Left kidney (tissue), 2 donors: ENCODE data around the gene TARS3. TPM values are rescaled to one million over a fixed set of nuclear protein-coding genes. Genes with fewer than 3 reads are reported as not detected.

ENCODE experiments used
- DNase-seq: peaks from one replicate; pipeline ENCODE4 v3.0.0-alpha.2; 2013
- polyA plus RNA-seq: library from polyadenylated mRNA; unstranded; fragments of 120-200 nt; gene quantifications from one replicate; pipeline ENCODE4 v1.2.1, GENCODE V29; 2013; ENCODE audit not compliant: insufficient read length

TARS3 gene
- polyA plus RNA-seq, 1 donor = 24.3 TPM

DNA sequence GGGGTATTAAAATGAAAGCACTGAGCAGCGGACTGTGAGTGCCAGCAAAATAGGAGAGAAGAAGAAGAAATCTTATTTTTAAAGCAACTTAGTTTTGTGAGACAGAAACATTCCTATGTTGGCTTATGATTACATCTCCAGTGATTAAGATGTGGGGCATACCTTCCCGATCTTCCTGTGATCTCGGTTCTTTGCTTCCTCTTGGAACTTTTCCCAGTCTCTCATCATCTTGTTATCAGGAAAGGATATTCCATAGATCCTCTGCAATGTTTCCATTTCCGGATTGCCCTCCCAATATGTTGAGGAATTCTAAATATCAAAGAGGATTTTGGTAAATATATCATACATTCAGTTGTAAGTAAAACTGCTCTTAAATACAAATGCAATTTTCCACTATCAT, 22.2 kb downstream of the TARS3 start:
- DNase-seq = no peak

DNA sequence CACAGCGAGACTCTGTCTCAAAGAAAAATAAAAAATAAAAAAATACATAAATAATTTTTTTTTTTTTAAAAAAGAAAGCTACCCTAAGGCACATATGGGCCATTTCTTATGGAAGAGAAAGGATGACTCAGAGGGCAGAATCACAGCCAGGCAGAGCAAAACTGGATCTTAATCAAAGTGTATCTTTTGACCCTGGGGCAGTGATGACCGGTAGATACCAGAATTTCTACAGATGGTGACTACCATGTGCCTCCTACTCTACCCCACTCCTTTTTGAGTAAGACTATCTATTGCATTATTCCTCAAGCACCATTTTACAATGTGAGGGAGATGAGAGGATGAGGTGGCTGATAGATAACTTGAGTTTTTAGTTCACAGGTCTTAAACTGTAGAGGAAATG, 26.0 kb downstream of the TARS3 start:
- no peak for DNase-seq

DNA sequence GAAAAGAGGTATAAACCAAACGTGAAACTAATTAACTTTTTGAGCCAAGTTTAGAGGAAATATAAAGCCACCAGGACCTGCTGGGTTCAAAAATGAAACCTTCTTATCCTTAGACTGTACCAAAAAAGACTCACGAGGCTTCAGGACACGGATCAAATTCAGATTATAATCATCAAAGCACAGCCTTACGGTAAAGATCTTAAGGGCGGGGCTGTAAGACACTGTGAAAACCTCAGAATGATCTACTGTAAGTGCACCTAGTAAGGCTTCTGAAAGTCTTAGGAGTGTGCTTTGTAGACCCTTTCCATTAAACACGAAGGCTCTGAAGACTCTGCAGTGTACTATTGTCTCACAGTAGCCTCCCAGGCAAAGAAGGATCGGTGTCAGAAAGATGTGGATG, 26.8 kb downstream of the TARS3 start:
- DNase-seq = no peak

DNA sequence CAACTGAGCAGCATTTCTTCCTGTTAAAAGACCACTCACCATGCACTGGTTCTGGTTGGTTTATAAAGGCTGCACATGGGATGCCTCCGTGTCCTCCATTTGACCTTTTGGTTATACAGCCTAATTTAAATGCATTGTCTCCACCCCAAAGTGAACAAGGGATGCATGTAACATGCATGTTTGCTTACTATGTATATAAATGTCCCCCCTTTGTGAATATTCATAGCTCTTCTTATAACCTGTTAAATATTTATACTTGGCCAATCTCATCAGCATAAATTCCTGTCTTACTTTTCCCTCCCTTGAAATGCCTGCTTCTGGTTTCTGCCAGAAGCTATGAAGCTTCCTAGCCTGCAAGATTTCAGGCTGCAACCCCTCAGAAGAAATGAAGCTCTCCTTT, 27.4 kb downstream of the TARS3 start:
- no peak for DNase-seq

DNA sequence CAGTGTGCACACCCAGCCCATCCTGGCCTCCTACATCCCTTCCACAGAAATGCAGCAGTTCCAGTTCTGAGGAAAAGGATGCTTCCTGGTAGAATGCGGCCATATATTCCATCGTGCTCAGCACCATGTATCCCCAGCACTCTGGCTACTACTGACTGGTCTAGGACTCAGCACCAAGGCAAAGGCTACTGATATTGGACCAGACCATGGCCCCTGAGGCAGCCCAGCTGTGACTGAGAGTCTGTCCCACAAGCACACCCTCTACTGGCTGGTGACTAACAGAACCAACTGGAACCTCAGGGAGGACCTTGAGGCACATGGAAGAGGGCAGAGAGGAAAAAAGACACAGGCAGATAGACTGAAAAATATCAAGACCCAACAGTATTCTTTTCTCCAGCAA, 30.0 kb downstream of the TARS3 start:
- DNase-seq = no peak

DNA sequence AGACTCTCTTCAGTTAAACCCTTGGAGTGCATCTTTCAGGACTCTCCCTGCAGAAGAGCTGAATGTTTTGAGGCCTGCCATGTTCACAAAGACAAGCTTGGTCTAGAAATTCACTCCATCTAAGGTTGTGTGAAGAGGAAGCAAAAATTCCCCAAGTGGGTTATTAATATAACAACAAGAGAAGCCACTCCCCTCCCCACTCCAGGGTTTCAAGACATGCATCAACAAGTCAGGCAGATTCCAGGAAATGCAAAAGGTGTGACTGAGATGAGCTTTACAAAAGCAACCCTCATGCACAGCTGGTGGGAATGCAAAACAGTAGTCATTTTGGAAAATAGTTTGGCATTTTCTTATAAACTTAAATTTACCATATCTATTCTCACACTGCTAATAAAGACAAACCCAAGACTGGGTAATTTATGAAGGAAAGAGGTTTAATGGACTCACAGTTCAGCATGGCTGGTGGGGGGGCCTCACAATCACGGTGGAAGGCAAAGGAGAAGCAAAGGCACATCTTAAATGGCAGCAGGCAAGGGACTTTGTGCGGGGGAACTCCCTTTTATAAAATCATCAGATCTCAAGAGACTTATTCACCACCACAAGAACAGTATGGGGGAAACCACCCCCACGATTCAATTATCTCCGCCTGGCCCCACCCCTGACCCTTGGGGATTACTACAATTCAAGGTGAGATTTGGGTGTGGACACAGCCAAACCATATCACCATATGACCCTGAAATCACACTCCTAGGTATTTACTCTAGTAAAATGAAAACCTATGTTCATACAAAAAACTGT, 31.3 kb downstream of the TARS3 start:
- DNase-seq = no peak

DNA sequence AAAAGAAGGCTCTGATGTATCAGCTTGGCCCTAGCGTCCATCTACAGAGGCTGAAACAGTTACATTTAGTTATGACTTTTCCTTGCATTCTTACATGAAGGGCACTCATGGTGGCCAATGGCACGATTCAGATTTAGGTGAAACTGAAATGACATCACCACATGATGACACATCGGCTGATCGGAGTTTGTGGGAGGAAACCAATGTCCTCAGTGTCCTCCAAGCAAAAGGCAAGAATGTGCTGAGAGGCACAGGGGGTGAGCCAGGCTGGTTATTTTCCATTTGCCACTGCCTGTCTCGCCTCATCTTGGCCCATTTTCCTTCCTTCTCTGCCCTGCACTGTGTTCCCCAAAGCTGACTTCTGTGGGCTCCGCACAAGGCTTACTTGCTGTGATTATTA, 34.4 kb downstream of the TARS3 start:
- DNase-seq = no peak

DNA sequence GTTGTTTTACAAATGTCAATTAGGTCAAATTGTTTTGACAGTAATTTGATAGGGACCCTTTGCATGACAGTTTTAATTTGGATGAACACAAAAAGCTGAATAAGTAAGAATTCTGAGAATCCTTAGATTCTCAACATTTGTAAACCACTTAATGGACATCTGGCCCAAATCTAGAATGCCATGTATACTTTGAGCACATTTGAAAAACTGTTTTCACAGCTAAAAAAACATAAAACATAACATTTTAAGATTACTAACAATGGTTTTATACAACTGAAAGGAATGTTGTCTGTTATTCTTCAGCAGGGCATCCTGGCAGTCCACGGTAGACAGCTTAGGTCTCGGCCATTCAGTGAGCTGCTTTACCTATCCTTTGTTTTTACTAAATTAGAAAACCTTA, 37.6 kb downstream of the TARS3 start:
- no peak for DNase-seq

DNA sequence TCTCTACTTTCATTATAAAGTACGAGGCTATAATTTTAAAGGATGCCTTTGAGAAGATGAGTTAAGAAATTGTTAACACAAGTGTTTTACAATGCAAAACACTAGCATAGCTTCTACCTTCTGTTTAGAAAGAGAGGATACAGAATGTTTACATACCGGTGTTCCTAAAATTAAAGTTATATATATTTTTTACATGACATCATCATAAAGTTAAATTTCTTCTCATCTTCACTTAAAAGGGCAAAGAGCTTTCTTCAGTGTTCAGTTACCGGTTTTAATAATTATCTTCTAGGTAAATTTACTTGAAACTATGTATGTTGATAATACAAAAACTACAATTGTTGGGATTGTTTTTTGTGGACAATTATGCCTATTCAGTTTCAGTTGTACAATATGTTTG, 39.4 kb downstream of the TARS3 start:
- DNase-seq = no peak

DNA sequence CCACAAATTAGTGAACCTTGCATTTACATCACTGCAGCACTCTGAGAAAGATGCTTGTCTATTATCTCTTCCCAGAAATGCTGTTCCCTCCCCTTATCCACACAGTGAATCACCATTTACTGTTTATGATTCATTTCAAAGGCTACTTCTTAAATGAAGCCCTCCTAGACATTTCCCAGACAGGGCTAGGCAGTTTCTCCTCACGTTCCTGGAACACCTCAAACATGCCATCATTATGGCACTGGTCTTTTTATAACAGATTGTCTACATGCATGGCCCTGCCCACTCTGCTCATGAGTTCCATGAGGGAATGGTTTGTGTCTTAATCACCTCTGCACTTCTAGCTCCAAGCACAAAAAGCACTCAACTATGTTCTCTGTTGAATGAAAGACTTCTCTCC, 39.9 kb downstream of the TARS3 start:
- no peak for DNase-seq

DNA sequence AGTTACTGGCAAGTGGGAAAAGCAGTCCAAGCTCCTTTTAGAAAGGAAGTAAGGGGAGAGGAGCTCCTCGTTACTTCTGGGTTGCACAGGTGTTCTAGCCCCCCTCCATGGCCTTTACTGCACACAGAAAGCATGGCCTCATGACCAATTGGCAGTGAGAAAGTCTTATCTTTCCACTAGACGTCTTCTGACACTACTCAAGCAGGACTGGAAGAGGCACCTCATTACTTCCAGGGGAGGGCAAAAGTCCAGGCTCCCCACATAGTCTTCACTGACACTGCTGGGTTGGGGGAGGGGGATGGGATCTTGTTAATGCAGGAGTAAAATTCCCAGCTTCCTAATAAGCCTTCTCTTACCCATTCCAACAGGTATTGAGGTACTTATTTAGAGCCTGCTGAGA, 44.5 kb downstream of the TARS3 start:
- DNase-seq = no peak

DNA sequence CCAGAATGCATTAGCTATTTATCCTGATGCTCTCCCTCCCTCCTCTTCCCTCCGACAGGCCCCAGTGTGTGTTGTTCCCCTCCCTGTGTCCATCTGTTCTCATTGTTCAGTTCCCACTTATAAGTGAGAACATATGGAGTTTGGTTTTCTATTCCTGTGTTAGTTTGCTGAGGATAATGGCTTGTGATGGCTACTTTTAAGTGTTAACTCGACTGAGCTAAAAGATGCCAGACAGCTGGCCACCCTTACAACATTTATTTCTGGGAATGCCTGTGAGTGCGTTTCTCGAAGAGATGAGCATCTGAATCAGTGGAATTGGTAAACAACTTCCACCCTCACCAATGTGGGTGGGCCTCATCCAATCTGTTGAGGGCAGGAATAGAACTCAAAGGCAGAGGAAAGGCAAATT, 47.3 kb downstream of the TARS3 start:
- no peak for DNase-seq

DNA sequence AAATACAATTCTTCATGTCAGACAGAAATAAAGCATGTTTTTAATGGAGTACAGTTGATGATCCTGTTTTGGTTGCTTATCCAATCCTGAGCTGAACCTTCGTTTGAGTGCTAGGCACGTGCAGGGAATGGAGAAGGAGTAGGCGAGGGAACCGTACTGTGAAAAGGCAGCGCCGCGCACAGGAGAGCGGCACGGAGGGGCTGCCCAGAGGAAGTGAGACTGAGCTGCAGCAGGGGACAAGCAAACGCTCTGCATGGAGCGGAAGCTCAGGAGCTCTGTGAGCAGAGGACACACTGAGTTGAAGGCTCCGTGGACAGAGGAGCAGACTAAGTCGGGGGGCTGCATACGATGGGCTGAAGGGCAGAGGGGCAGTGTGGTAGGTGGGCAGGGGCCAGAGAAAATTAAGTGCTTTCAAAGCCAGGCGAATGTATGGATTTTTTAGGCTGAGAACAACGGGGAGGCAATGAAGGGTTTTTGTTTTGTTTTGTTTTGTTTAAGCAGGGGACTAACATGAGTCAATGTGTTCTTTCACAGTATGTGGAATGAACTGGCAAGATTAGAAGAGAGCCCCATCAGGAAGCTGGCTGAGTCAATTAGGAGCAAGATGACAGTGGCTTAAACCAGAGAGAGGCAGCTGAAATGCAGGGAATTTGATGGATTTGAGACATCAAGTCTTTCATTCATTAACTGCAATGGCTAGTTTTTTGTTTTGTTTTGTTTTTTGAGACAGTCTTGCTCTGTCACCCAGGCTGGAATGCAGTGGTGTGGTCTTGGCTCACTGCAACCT, 48.3 kb downstream of the TARS3 start:
- no peak for DNase-seq

DNA sequence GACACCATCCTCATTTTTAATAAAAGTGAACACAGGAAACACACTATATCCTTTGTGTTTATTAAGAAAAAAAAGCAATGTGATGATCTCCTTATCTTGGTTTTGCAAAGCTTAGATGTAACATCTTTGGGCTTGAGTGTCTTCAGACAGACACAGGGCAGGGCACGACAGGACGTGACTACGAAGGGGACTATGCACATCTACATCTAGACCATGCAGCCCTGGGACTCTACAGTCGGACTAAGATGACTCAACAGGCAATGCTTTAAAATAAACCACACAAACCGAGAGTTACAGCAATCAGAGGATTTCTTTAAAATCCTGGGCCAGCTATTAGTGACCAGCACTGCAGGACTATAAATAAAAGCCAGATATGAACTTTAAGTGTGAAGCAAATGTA, 49.3 kb downstream of the TARS3 start:
- DNase-seq = no peak

DNA sequence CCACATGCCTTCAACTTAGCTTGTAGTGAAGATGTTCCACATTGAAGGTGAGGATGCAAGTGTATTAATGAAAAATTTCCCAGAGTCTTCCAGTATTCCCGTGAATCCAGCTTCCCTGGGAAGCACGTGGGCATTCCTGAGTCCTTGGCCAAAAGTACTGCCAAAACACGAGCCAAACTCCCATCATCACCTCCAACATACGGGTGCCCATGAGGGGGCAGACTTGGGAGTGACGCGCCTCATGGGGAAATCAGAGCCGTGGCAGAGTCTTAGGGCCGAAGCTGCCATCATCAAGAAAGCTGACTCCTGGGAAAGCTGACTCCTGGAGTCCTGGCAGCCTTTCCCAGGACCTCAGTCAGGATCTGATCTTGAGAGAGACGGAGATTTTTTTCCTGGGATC, 52.0 kb downstream of the TARS3 start:
- no peak for DNase-seq

DNA sequence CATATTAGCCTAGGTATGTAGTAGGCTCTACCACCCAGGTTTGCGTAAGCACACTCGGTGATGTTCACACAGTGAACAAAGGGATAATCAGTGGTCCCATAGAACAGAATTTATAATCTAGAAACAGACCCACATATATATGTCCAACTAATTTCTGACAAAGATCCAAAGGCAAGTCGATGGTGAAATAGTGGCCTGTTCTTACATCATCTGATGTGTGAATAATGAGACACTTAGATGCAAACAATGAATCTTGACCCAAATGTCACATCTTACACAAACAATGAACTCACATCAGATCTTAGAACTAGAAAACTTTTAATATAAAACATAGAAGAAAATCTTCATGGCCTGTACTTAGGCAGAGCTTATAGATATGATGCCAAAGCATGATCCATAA, 54.5 kb downstream of the TARS3 start:
- no peak for DNase-seq

DNA sequence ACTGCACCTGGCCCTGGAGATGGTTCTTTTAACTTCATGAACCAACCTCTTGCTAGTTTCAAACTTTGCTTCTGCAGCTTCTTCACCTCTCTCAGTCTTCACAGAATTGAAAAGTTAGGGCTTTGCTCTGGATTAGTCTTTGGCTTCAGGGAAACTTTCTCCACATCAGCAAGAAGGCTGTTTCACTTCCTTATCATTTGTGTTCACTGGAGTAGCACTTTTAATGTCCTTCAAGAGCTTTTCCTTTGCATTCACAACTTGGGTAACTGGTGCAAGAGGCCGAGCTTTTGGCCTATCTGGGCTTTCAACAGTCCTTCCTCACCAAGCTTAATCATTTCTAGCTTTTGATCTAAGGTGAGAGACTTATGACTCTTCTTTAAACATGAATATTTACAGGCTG, 56.4 kb downstream of the TARS3 start:
- no peak for DNase-seq

DNA sequence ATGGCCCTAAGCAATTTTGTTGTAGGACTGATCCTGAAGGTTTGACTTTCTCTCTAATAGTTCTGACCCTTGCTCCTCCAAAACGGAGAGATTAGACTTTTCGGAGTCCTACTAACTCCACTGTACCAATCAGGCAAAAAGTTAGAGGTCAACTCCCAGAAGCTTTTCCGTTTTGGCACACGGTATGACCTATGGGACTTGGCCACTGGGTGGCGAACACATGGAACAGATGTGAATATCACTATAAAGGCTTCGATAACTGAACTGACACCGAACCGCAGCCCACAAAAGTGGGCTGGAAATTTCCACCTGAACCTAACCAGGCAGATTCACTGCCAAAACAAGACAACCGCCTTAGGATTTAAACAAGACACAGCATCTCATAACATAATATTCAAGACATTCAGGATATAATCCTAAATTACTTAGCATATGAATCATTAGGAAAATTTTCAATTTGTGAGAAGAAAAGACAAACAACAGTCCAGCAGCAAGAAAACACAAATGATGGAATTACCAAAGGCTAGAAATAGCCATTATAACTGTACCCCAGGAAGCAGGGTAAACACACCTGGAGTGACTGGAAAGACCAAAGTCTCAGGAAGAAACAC, 59.9 kb downstream of the TARS3 start:
- DNase-seq = no peak

DNA sequence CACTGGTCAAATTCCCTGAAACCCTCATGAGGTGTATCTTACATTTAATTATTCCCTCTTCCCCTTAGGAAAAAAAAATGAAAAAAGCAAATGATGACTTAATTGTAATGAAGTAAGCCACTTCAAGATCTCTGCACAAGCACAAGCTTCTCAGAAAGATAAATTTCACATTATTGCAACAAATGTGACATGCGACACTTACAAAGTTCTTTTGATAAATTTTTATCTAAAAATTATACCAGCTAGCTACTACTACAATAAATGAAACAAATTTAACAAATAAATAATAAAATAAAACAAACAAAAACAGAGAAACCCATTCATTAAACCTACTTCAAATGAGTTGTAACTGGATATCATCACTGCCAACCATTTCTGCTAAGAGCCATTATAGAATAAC, 62.1 kb downstream of the TARS3 start:
- no peak for DNase-seq

DNA sequence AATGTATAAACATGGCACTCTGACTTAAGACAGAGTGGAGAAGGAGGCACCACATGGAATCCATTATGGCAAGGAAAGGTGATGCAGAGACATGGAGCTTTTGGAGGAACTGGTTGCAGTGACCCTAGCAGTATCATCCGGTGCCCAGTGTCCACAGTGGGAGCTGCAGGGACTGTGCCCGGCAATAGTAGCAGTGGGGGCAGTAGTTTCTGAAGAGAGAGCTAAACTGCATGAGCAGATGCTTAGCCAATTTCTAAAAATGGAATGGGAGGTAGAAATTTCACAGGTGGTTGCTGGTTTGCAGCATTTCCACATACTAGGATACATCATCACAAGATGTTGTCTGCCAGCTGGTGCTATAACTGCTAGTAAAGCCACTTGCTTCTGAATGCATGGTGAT, 64.3 kb downstream of the TARS3 start:
- no peak for DNase-seq

DNA sequence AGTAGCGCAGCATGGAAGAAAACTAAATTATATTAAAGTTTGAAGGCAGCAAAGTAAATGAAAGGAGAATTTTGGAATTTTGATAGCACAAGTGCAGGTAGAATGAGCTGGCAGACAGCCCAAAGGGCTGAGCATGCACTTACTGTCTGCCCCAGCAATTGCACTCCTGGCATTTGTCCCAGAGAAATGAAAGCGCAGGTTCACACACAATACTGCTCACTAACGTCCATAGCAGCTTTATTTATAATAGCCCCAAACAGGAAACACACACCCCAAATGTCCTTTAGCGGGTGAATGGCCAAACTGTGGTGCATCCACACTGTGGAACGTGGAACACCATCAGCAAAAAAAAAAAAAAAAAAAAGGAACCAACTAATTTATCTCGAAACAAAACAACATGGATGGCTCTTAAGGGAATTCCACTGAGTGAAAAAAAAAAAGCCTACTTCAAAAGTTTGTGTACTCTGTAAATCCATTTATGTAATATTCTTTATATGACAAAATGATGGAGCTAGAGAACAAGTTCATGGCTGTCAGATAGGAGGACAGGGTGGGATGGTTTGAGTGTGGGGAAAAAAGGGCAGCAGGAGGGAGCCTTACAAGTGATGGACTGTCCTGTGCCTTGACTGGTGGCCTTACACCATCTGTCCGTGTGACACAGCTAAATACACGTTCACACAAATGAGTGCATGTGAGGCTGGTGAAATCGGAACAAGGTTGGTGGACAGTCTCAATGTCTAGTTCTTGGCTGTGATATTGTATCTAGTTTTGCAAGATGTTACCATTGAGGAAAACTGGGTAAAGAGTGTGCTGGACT, 66.1 kb downstream of the TARS3 start:
- no peak for DNase-seq

DNA sequence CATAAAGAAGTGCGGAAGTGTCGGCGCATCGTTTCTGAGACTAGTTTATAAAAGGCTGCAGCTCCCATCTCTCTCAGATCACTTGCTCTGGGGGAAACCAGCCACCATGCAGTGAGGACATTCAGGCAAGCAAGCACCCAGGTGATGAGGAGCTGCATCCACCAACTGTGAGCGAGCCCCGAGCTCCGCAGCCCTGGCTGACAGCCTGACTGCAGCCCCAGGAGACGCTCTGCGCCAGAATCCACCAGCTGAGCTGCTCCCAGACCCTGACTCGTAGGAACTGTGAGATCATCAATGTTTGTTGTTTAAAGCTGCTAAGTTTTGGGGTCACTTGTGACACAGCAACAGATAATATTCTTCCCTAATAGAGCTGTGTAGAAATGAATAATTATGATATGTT, 67.1 kb downstream of the TARS3 start:
- DNase-seq = no peak
